ENCODE measurements around the gene TSPAN9.
A peak's percentile ranks its signal among the peaks of the same experiment; 100 is the strongest.
"Not testable (repeated sequence)": the region's sequence is repeated elsewhere in the genome, so short reads cannot be mapped to it uniquely, and the experiment has no call there.

TSPAN9 gene

GRCh38 chr12:3049611-3050249, 27.4 kb upstream of the TSPAN9 start:
- Mint-ChIP-seq H3K4me3 (peak overlapping the region; percentile 44), H3K27me3 (peaks cover 7% of the 10 kb centered on the region), H3K9me3 (no peaks in the 10 kb centered on the region), H3K4me1 (peaks cover 17% of the 10 kb centered on the region), H3K27ac (no peak overlapping the region), H3K36me3 (no peaks in the 10 kb centered on the region)
- ATAC-seq (ENCODE audit: low read depth): peak; percentile 85
- no peak for DNase-seq (ENCODE audit: low spot score in 2 of 2)

DNA sequence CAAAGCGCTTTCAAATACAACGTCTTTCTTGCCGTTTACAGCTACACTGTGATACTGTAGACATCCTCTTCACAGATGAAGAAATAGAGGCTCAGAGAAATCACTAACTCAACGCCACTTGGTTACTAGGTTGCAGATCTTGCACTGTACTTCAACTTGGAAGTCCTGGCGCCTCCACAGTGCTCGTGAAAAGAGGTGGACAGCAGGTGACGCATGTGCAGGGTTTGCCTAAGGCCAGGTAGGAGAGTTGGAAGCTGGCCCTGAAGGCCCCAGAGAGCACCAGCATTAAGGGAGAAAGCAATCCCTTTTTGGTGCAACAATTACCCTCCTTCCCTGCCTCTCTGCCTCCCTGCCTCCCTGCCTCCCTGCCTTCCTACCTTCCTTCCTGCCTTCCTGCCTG, 22.8 kb upstream of the TSPAN9 start:
- Mint-ChIP-seq H3K27me3 (peaks cover 7% of the 10 kb centered on the region), H3K4me1 (peaks cover 14% of the 10 kb centered on the region), H3K4me3 (no peak overlapping the region), H3K36me3 (no peaks in the 10 kb centered on the region), H3K9me3 (no peaks in the 10 kb centered on the region), H3K27ac (no peak overlapping the region)
- ATAC-seq (ENCODE audit: low read depth): no peak
- no peak for DNase-seq (ENCODE audit: low spot score in 2 of 2)

DNA sequence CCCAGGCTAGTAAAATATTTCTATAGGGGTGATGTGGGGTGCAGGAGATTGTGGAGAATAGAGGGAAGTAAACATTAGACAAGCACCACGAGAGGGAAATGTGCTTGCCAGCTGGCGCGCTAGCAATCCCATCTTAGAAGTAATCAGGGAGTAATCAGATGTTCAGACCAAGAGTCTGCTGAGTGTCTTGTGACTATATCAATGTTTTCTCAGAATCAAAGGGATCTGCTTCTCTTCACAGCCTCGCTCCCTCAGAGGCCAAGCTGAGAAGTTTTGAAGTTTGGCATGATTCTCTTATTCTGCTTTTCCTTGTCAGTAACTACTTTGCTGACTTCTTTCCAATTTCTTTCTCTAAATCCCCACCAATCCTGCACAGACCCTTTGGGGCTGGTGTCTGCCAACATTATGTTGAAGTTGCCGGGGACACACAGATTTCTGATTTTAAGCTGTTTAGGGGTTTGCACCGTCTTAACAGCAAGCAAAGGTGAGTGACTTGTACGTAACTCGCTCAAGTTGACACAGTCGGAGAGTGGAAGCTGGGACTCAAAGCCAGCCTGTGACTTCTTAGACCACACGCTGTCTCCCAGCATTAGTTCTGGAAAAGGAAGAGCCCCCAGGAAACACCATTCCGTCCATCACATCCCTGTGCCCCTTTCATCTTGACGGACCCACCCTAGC, 22.0 kb upstream of the TSPAN9 start:
- no peak for DNase-seq (ENCODE audit: low spot score in 2 of 2)
- Mint-ChIP-seq H3K27me3 (peaks cover 7% of the 10 kb centered on the region), H3K4me3 (no peak overlapping the region), H3K4me1 (peaks cover 7% of the 10 kb centered on the region), H3K27ac (no peak overlapping the region), H3K9me3 (no peaks in the 10 kb centered on the region), H3K36me3 (no peaks in the 10 kb centered on the region)
- ATAC-seq (ENCODE audit: low read depth): no peak

GRCh38 chr12:3055704-3056467, 21.3 kb upstream of the TSPAN9 start:
- ATAC-seq (ENCODE audit: low read depth): no peak
- H3K27me3 Mint-ChIP-seq: peaks cover 10% of the 10 kb centered on the region
- no peak overlapping the region for H3K27ac Mint-ChIP-seq
- no peaks in the 10 kb centered on the region for H3K9me3 Mint-ChIP-seq
- H3K4me3 Mint-ChIP-seq: no peak overlapping the region
- DNase-seq (ENCODE audit: low spot score in 2 of 2): no peak
- peaks cover 4% of the 10 kb centered on the region for H3K4me1 Mint-ChIP-seq
- H3K36me3 Mint-ChIP-seq: no peaks in the 10 kb centered on the region

- DNase-seq (ENCODE audit: low spot score in 2 of 2): no peak
- peaks cover 3% of the 10 kb centered on the region for H3K36me3 Mint-ChIP-seq
- peaks cover 18% of the 10 kb centered on the region for H3K27me3 Mint-ChIP-seq
These were observed 16.1 kb upstream of the TSPAN9 start for GRCh38 chr12:3061059-3061458.

DNA sequence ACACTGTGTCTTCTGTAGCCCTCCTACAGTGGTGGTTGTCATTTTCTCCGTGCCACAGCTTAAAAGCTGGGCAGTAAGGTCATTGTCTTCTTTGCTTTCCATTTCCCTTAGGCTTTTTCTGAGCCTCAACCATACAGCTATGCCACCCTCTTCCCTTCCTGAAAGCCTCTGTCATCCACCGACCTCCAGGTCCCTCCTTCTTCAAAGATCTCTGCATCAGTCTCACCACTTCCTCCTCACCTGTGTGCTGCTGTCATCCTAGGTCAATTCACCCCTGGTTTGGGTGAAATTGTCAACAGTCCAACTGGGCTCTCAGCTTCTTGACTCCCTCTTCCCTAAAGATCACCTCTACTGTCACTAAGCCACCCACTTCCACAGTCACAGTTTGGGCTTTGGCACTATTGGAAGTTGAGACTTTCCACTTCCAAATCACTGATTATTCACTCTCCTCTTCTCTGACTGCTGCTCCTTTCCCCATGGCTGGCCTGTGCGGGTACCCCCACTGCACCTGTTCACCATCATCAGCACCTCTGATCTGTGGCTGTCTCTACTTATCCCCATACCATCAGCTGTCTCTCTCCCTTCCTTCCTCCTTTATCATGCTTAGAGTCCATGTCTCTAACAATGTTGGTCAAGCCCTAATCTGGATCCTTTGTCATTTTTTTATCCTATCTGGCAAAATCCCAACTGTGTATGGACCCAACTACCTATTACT, 15.5 kb upstream of the TSPAN9 start:
- ATAC-seq (ENCODE audit: low read depth): no peak
- Mint-ChIP-seq H3K4me3 (no peak overlapping the region), H3K27ac (no peak overlapping the region), H3K4me1 (no peaks in the 10 kb centered on the region), H3K9me3 (peaks cover 7% of the 10 kb centered on the region), H3K36me3 (peaks cover 3% of the 10 kb centered on the region), H3K27me3 (peaks cover 20% of the 10 kb centered on the region)
- no peak for DNase-seq (ENCODE audit: low spot score in 2 of 2)

More at GRCh38 chr12:3061059-3061458, 16.1 kb upstream of the TSPAN9 start:
- no peak for ATAC-seq (ENCODE audit: low read depth)
- H3K27ac Mint-ChIP-seq: no peak overlapping the region
- no peak overlapping the region for H3K4me3 Mint-ChIP-seq
- H3K9me3 Mint-ChIP-seq: peaks cover 6% of the 10 kb centered on the region
- H3K4me1 Mint-ChIP-seq: no peaks in the 10 kb centered on the region

- peaks cover 30% of the 10 kb centered on the region for H3K27me3 Mint-ChIP-seq
- no peak overlapping the region for H3K4me3 Mint-ChIP-seq
- H3K27ac Mint-ChIP-seq: no peak overlapping the region
- no peak for DNase-seq (ENCODE audit: low spot score in 2 of 2)
- no peaks in the 10 kb centered on the region for H3K4me1 Mint-ChIP-seq
- H3K36me3 Mint-ChIP-seq: peaks cover 3% of the 10 kb centered on the region
- no peak for ATAC-seq (ENCODE audit: low read depth)
- H3K9me3 Mint-ChIP-seq: peaks cover 7% of the 10 kb centered on the region
These were observed 11.9 kb upstream of the TSPAN9 start for GRCh38 chr12:3065300-3065699.

DNA sequence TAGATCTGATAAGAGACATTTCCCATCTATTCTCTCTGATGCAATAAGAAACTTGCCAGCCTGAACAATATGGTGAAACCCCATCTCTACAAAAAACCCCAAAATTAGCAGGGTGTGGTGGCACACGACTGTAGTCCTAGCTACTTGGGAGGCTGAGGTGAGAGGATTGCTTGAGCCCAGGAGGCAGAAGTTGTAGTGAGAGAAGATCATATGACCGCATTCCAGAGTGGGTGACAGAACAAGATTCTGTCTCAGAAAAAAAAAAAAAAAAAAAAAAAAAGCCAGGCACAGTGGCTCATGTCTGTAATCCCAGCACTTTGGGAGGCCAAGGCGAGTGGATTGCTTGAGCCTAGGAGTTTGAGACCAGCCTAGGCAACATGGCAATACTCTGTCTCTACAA, 11.3 kb upstream of the TSPAN9 start:
- not testable (repeated sequence) for H3K27ac Mint-ChIP-seq; H3K9me3 Mint-ChIP-seq; H3K4me3 Mint-ChIP-seq; ATAC-seq (ENCODE audit: low read depth); H3K4me1 Mint-ChIP-seq; DNase-seq (ENCODE audit: low spot score in 2 of 2); H3K36me3 Mint-ChIP-seq
- peaks cover 27% of the 10 kb centered on the region for H3K27me3 Mint-ChIP-seq

GRCh38 chr12:3069714-3070113, 7.5 kb upstream of the TSPAN9 start:
- peaks cover 1% of the 10 kb centered on the region for H3K9me3 Mint-ChIP-seq
- DNase-seq (ENCODE audit: low spot score in 2 of 2): no peak
- peaks cover 3% of the 10 kb centered on the region for H3K4me1 Mint-ChIP-seq
- H3K27me3 Mint-ChIP-seq: peaks cover 14% of the 10 kb centered on the region
- ATAC-seq (ENCODE audit: low read depth): no peak
- H3K36me3 Mint-ChIP-seq: no peaks in the 10 kb centered on the region
- no peak overlapping the region for H3K27ac Mint-ChIP-seq
- no peak overlapping the region for H3K4me3 Mint-ChIP-seq

GRCh38 chr12:3071107-3071506, 6.1 kb upstream of the TSPAN9 start:
- peaks cover 14% of the 10 kb centered on the region for H3K27me3 Mint-ChIP-seq
- H3K9me3 Mint-ChIP-seq: peaks cover 1% of the 10 kb centered on the region
- H3K4me1 Mint-ChIP-seq: peaks cover 3% of the 10 kb centered on the region
- H3K4me3 Mint-ChIP-seq: no peak overlapping the region
- no peak overlapping the region for H3K27ac Mint-ChIP-seq
- H3K36me3 Mint-ChIP-seq: no peaks in the 10 kb centered on the region
- DNase-seq (ENCODE audit: low spot score in 2 of 2): no peak
- no peak for ATAC-seq (ENCODE audit: low read depth)

GRCh38 chr12:3071710-3072109, 5.5 kb upstream of the TSPAN9 start:
- DNase-seq (ENCODE audit: low spot score in 2 of 2) (no peak), ATAC-seq (ENCODE audit: low read depth) (no peak)
- no peak overlapping the region for H3K27ac Mint-ChIP-seq
- H3K9me3 Mint-ChIP-seq: no peaks in the 10 kb centered on the region
- peaks cover 3% of the 10 kb centered on the region for H3K4me1 Mint-ChIP-seq
- H3K36me3 Mint-ChIP-seq: no peaks in the 10 kb centered on the region
- peaks cover 12% of the 10 kb centered on the region for H3K27me3 Mint-ChIP-seq
- no peak overlapping the region for H3K4me3 Mint-ChIP-seq

GRCh38 chr12:3073438-3074250, 3.5 kb upstream of the TSPAN9 start:
- Mint-ChIP-seq H3K27me3 (peaks cover 6% of the 10 kb centered on the region), H3K4me1 (peaks cover 3% of the 10 kb centered on the region), H3K4me3 (no peak overlapping the region), H3K9me3 (no peaks in the 10 kb centered on the region), H3K36me3 (no peaks in the 10 kb centered on the region), H3K27ac (no peak overlapping the region)
- DNase-seq (ENCODE audit: low spot score in 2 of 2) (peak; percentile 82 to 84), ATAC-seq (ENCODE audit: low read depth) (peak; percentile 72)

GRCh38 chr12:3075315-3075714, 1.9 kb upstream of the TSPAN9 start:
- ATAC-seq (ENCODE audit: low read depth) (no peak), DNase-seq (ENCODE audit: low spot score in 2 of 2) (no peak)
- Mint-ChIP-seq H3K4me1 (peaks cover 3% of the 10 kb centered on the region), H3K27me3 (peaks cover 2% of the 10 kb centered on the region), H3K27ac (no peak overlapping the region), H3K4me3 (peak overlapping the region; percentile 66), H3K9me3 (no peaks in the 10 kb centered on the region), H3K36me3 (no peaks in the 10 kb centered on the region)
